Colonic mucosa (tissue), 4 donors: Measurements from ENCODE around the gene DAPK3. TPM values are rescaled to one million over a fixed set of nuclear protein-coding genes. Genes with fewer than 3 reads are reported as not detected.

Source experiments
- DNase-seq: peaks from one replicate; pipeline ENCODE4 v3.0.0-alpha.2; 2020
- H3K27ac ChIP-seq: fragments of 200-600 bp; one replicate; pipeline ENCODE4 v1.8.0; 2021
- H3K27me3 ChIP-seq: fragments of 200-600 bp; one replicate; pipeline ENCODE4 v1.8.0; 2021
- H3K36me3 ChIP-seq: fragments of 200-600 bp; one replicate; pipeline ENCODE4 v1.8.0; 2021
- H3K4me1 ChIP-seq: fragments of 200-600 bp; one replicate; pipeline ENCODE4 v1.8.0; 2021; ENCODE audit warnings: mild to moderate bottlenecking
- H3K4me3 ChIP-seq: fragments of 200-600 bp; one replicate; pipeline ENCODE4 v1.8.0; 2021
- H3K9ac ChIP-seq, 2 donors: one replicate each; pipeline ENCODE4 v1.7.0; 2013; ENCODE audit warnings: control low read depth in 2 of 2, low read depth in 2 of 2, low read length in 2 of 2
- H3K9me3 ChIP-seq: fragments of 200-600 bp; one replicate; pipeline ENCODE4 v1.8.0; 2021
- CTCF ChIP-seq: fragments of 200-600 bp; IDR thresholded peaks from one replicate; pipeline ENCODE4 v1.8.0; 2022; ENCODE audit warnings: antibody characterized with exemption, mild to moderate bottlenecking
- intact Hi-C: fragments of 100-400 bp; cut with DNase I; formaldehyde crosslinking; loops from one replicate; pipeline ENCODE4 v1.14.1; 2022
- total RNA-seq, 2 donors: library from RNA; stranded (reverse); fragmentation: NEBNext Ultra II Directional in 1 of 2; extraction: Animal tissue kit (Norgen Biotek cat#: 25700) in 1 of 2; gene quantifications; one replicate each; pipeline ENCODE4 v1.2.1, GENCODE V29; 2021
- donor health status: healthy.
- donor health status: DM: no; HTN: no; CAD: no.
- donor health status: DM: no; HTN: no; CAD: no.

Gene DAPK3
- total RNA-seq, 2 donors from 2014 or later: 53.7 to 74.3 TPM

- Histone ChIP-seq H3K27ac (peak overlapping the region; percentile 93), H3K4me3 (peak overlapping the region; percentile 83), H3K9ac (peak overlapping the region; percentile 84 to 89), H3K36me3 (peaks cover 34% of the 10 kb centered on the region), H3K9me3 (no peaks in the 10 kb centered on the region), H3K4me1 (peaks cover 17% of the 10 kb centered on the region), H3K27me3 (no peaks in the 10 kb centered on the region)
- intact Hi-C loops: loop anchor here (10.0 kb wide), 1 partner anchor 150 kb away; no protein-coding TSS in a partner anchor
- TF ChIP-seq CTCF: no peak
- DNase-seq: no peak
Measured at GRCh38 chr19:3984584-3984907, 13.6 kb upstream of the DAPK3 start.

- no peaks in the 10 kb centered on the region for H3K9me3 ChIP-seq
- H3K27me3 ChIP-seq: no peaks in the 10 kb centered on the region
- intact Hi-C loops: loop anchor here (10.0 kb wide), 1 partner anchor 151 kb away; no protein-coding TSS in a partner anchor
- peak overlapping the region; percentile 83 for H3K4me3 ChIP-seq
- peak overlapping the region; percentile 93 for H3K27ac ChIP-seq
- peak overlapping the region; percentile 84 to 89 for H3K9ac ChIP-seq
- peak; percentile 57 for DNase-seq
- no peak for TF ChIP-seq CTCF
- H3K4me1 ChIP-seq: peaks cover 17% of the 10 kb centered on the region
- peaks cover 39% of the 10 kb centered on the region for H3K36me3 ChIP-seq
Measured at GRCh38 chr19:3983936-3984583, 13.2 kb upstream of the DAPK3 start.

DNA sequence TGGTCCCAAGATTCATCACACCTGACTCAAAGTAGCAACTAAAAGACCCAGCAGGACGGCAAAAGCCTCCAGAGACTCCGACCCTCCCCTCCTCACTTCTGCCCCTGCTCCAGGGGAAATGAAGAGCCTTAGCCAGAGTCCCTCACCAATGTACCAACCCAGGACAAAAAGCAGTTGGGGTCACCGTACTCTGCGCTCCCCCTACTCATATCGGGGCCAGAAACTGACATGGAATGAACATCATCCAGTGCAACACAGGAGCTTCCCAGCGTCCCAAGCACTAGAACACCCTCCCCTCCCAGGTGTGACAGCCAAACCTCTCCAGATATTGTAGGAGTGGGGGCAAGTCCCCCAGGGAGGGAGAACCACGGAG is 12.6 kb upstream of the DAPK3 start:
- H3K4me1 ChIP-seq: peaks cover 17% of the 10 kb centered on the region
- peak overlapping the region; percentile 83 for H3K4me3 ChIP-seq
- intact Hi-C loops: loop anchor here (10.0 kb wide), 1 partner anchor 151 kb away; no protein-coding TSS in a partner anchor
- DNase-seq: no peak
- H3K36me3 ChIP-seq: peaks cover 41% of the 10 kb centered on the region
- peak overlapping the region; percentile 93 for H3K27ac ChIP-seq
- H3K27me3 ChIP-seq: no peaks in the 10 kb centered on the region
- H3K9ac ChIP-seq: peak overlapping the region; percentile 84 to 89
- H3K9me3 ChIP-seq: no peaks in the 10 kb centered on the region
- TF ChIP-seq CTCF: no peak

GRCh38 chr19:3982701-3983541 is 12.0 kb upstream of the DAPK3 start:
- DNase-seq: no peak
- H3K9me3 ChIP-seq: no peaks in the 10 kb centered on the region
- H3K9ac ChIP-seq: no peak overlapping the region
- no peak overlapping the region for H3K4me3 ChIP-seq
- no peak for TF ChIP-seq CTCF
- H3K36me3 ChIP-seq: peaks cover 47% of the 10 kb centered on the region
- peaks cover 17% of the 10 kb centered on the region for H3K4me1 ChIP-seq
- intact Hi-C loops: loop anchor here (10.0 kb wide), 1 partner anchor 152 kb away; no protein-coding TSS in a partner anchor
- H3K27ac ChIP-seq: no peak overlapping the region
- no peaks in the 10 kb centered on the region for H3K27me3 ChIP-seq

DNA sequence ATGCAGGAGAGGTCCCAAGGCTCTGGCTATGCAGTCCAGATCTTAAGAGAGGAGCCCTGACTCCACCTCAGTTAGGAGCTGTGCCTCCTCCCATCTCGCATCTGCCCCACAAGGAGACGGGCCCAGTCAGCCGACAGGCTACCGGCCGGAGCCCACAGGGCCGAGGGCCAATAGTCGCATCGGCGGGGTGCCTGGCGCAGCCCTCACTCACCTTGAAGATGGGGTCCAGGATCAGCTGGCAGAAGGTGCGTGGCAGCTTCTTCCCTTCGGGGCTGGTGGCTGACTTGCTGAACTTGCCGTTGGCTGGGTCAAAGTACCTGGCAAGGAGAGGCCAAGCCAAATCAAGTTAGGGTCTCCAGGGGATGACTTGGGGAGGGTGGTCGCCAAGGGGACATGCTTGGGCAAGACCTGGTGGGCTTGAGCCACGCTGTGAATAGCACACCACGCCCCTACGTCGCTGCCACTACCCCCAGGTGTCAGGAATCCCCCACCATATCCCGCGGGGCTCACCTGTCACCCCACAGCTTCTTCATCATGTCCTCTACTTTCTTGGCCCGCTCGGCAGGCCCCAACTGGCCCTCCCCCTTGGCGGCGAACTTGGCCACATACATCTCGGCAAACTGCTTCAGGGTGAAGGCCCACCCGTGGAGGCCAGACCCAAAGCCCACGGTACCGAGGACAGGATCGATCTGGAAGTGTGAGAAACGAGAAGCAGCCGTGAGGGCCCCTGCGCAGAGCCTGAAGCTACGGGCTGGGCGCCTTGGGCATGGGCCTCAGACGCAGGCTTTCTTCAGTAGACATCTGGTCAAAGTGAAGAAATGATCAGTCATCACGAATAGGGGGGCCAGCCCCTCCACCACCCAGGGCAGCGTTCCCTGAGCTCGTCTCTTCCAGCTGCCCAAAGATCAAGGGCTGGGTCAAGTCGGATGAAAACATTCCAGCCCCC is 11.1 kb upstream of the DAPK3 start:
- Histone ChIP-seq H3K9ac (peak overlapping the region in 1 of 2 donors; percentile 26), H3K9me3 (no peaks in the 10 kb centered on the region), H3K27me3 (no peaks in the 10 kb centered on the region), H3K36me3 (peaks cover 56% of the 10 kb centered on the region), H3K4me1 (peaks cover 17% of the 10 kb centered on the region), H3K27ac (no peak overlapping the region), H3K4me3 (no peak overlapping the region)
- intact Hi-C loops: loop anchor here (10.0 kb wide), 1 partner anchor 153 kb away; no protein-coding TSS in a partner anchor
- no peak for TF ChIP-seq CTCF
- DNase-seq: no peak
